Measurements from ENCODE around the gene SNAPC1. TPM values are rescaled to one million over a fixed set of nuclear protein-coding genes. Genes with fewer than 3 reads are reported as not detected.

The SNAPC1 gene
- total RNA-seq, 1 experiment from 2014 or later, result 6.8 TPM

DNA sequence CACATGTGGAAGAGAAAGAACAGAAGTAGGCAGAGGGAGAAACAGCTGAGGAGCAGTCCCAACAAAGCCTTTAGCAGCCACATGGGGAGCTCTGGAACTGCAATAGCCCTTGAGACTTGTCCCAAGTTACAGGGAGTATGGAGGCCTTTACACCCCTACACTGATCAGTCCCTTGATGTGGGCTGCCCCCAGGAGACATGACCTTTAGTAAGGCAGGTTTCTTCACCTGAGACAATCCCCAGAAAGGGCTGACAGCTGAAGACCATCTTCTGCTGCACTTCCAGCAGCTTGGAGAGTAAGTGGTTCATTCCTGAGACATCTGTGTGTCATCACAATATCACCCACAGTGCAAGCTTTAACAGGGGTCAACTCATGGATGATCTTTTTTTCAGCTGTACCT lies 8.6 kb upstream of the SNAPC1 start:
- Histone ChIP-seq H4K91ac (ENCODE audit: insufficient read length, low read depth, low read length) (no peak overlapping the region), H3K27me3 (ENCODE audit: insufficient read depth, low read length) (no peaks in the 10 kb centered on the region), H3K14ac (ENCODE audit: insufficient read depth, low read length) (no peak overlapping the region), H3K23me2 (ENCODE audit: insufficient read length, low read depth, low read length, poor library complexity, severe bottlenecking) (no peaks in the 10 kb centered on the region), H4K20me1 (ENCODE audit: control insufficient read depth, insufficient read depth, insufficient read length) (no peaks in the 10 kb centered on the region), H3T11ph (ENCODE audit: low read length) (no peak overlapping the region), H2BK12ac (ENCODE audit: insufficient read length, low read depth, low read length) (peak overlapping the region; percentile 43), H2BK120ac (ENCODE audit: low read depth, low read length, poor library complexity, severe bottlenecking) (no peak overlapping the region), H3K4me1 (ENCODE audit: insufficient read depth, low read length) (peaks cover 7% of the 10 kb centered on the region; the same call in 1 of the 2 replicates), H2BK20ac (ENCODE audit: low read depth, low read length, poor library complexity, severe bottlenecking) (no peak overlapping the region), H3K79me1 (ENCODE audit: insufficient read depth, low read depth, low read length, poor library complexity, severe bottlenecking) (no peaks in the 10 kb centered on the region), H4K8ac (replicated peaks; ENCODE audit: insufficient read length, low read depth, low read length) (no peak overlapping the region), H2BK15ac (ENCODE audit: low read depth, low read length) (no peak overlapping the region), H3K79me2 (ENCODE audit: insufficient read depth, low read length) (no peaks in the 10 kb centered on the region), H2AK5ac (ENCODE audit: insufficient read length, low read length) (no peak overlapping the region), H2AFZ (ENCODE audit: low read length) (no peak overlapping the region), H3K9ac (ENCODE audit: extremely low read depth, insufficient read length, low read length) (no peak overlapping the region), H3K56ac (ENCODE audit: insufficient read length, low read depth, low read length) (no peak overlapping the region), H3K4ac (ENCODE audit: low read depth, low read length) (no peak overlapping the region), H3K27ac (ENCODE audit: insufficient read length, low read depth, low read length) (no peak overlapping the region), H2BK5ac (ENCODE audit: insufficient read length, low read length) (no peak overlapping the region), H3K9me3 (ENCODE audit: control insufficient read depth, low read depth, low read length) (no peaks in the 10 kb centered on the region), H3K23ac (ENCODE audit: insufficient read length, low read depth, low read length) (no peak overlapping the region), H4K5ac (ENCODE audit: insufficient read length, low read depth, low read length) (no peak overlapping the region), H3K4me2 (ENCODE audit: insufficient read depth, insufficient read length, low read length) (no peak overlapping the region), H3K18ac (ENCODE audit: insufficient read length, low read depth, low read length) (no peak overlapping the region)
- Mint-ChIP-seq H3K4me1 (peaks cover 6 to 27% of the 10 kb centered on the region in 2 experiments; a peak in 3 of 4 replicates), H3K27ac (peak overlapping the region in 1 of 3 experiments; percentile 22; a peak in 1 of 7 replicates), H3K27me3 (ENCODE audit: low read depth) (no peaks in the 10 kb centered on the region; the same call in 1 of the 2 replicates), H3K4me3 (no peak overlapping the region), H3K36me3 (ENCODE audit: insufficient read depth in 1 of 3, low read depth in 3 of 3) (peaks cover 2 to 34% (median 26%) of the 10 kb centered on the region in 3 experiments; a peak in 6 of 7 replicates), H3K9me3 (peaks cover 2 to 17% of the 10 kb centered on the region in 2 experiments; a peak in 3 of 5 replicates)
- TF ChIP-seq, protein P1, sequence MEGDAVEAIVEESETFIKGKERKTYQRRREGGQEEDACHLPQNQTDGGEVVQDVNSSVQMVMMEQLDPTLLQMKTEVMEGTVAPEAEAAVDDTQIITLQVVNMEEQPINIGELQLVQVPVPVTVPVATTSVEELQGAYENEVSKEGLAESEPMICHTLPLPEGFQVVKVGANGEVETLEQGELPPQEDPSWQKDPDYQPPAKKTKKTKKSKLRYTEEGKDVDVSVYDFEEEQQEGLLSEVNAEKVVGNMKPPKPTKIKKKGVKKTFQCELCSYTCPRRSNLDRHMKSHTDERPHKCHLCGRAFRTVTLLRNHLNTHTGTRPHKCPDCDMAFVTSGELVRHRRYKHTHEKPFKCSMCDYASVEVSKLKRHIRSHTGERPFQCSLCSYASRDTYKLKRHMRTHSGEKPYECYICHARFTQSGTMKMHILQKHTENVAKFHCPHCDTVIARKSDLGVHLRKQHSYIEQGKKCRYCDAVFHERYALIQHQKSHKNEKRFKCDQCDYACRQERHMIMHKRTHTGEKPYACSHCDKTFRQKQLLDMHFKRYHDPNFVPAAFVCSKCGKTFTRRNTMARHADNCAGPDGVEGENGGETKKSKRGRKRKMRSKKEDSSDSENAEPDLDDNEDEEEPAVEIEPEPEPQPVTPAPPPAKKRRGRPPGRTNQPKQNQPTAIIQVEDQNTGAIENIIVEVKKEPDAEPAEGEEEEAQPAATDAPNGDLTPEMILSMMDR (conservative IDR thresholded peaks at IDR 0.05), result peak; percentile 24; the same call in 2 of the 3 replicates
- DNase-seq, result no peak

Measured in H9 (cell line).